ENCODE measurements around the gene PRR5L.

PRR5L gene

GRCh38 chr11:36258730-36259360 is 37.2 kb upstream of the PRR5L start:
- peaks cover 38% of the 10 kb centered on the region for H3K27me3 ChIP-seq (ENCODE audit: low read depth, low read length)
- H3K4me1 ChIP-seq (ENCODE audit: low read length): no peaks in the 10 kb centered on the region
- no peaks in the 10 kb centered on the region for H3K9me3 ChIP-seq (ENCODE audit: insufficient read depth, low read length)
- H3K36me3 ChIP-seq (replicated peaks; ENCODE audit: low read depth, low read length): no peaks in the 10 kb centered on the region
- no peak overlapping the region for H3K4me2 ChIP-seq (ENCODE audit: low read length)
- no peak overlapping the region for H3K4me3 ChIP-seq (ENCODE audit: low read length)
- no peak overlapping the region for H3K27ac ChIP-seq (ENCODE audit: low read length)
- H2AFZ ChIP-seq (ENCODE audit: low read depth, low read length): no peak overlapping the region
- TF ChIP-seq CTCF (IDR thresholded peaks at IDR 0.05; ENCODE audit: low read depth, low read length) (peak; percentile 59), EZH2phosphoT487 (IDR thresholded peaks at IDR 0.05; ENCODE audit: low read depth) (no peak)
- H3K9ac ChIP-seq (ENCODE audit: low read length): no peak overlapping the region
- H3K79me2 ChIP-seq (ENCODE audit: low read length): no peaks in the 10 kb centered on the region
- no peaks in the 10 kb centered on the region for H4K20me1 ChIP-seq (ENCODE audit: insufficient read depth, low read length)

GRCh38 chr11:36261094-36261493 is 35.0 kb upstream of the PRR5L start:
- Histone ChIP-seq H3K4me1 (ENCODE audit: low read length) (no peaks in the 10 kb centered on the region), H2AFZ (ENCODE audit: low read depth, low read length) (no peak overlapping the region), H3K27me3 (ENCODE audit: low read depth, low read length) (peaks cover 47% of the 10 kb centered on the region), H3K4me2 (ENCODE audit: low read length) (no peak overlapping the region), H3K36me3 (replicated peaks; ENCODE audit: low read depth, low read length) (no peaks in the 10 kb centered on the region), H4K20me1 (ENCODE audit: insufficient read depth, low read length) (no peaks in the 10 kb centered on the region), H3K4me3 (ENCODE audit: low read length) (no peak overlapping the region), H3K79me2 (ENCODE audit: low read length) (no peaks in the 10 kb centered on the region), H3K9me3 (ENCODE audit: insufficient read depth, low read length) (no peaks in the 10 kb centered on the region), H3K27ac (ENCODE audit: low read length) (no peak overlapping the region), H3K9ac (ENCODE audit: low read length) (no peak overlapping the region)
- TF ChIP-seq EZH2phosphoT487 (IDR thresholded peaks at IDR 0.05; ENCODE audit: low read depth): no peak
- TF ChIP-seq CTCF (IDR thresholded peaks at IDR 0.05; ENCODE audit: low read depth, low read length): no peak

GRCh38 chr11:36264011-36264972 is 31.8 kb upstream of the PRR5L start:
- Histone ChIP-seq H3K27ac (ENCODE audit: low read length) (no peak overlapping the region), H3K9ac (ENCODE audit: low read length) (no peak overlapping the region), H4K20me1 (ENCODE audit: insufficient read depth, low read length) (no peaks in the 10 kb centered on the region), H3K36me3 (replicated peaks; ENCODE audit: low read depth, low read length) (no peaks in the 10 kb centered on the region), H3K4me1 (ENCODE audit: low read length) (no peaks in the 10 kb centered on the region), H3K4me3 (ENCODE audit: low read length) (no peak overlapping the region), H3K4me2 (ENCODE audit: low read length) (no peak overlapping the region), H2AFZ (ENCODE audit: low read depth, low read length) (no peak overlapping the region), H3K79me2 (ENCODE audit: low read length) (no peaks in the 10 kb centered on the region), H3K9me3 (ENCODE audit: insufficient read depth, low read length) (no peaks in the 10 kb centered on the region), H3K27me3 (ENCODE audit: low read depth, low read length) (peaks cover 46% of the 10 kb centered on the region)
- TF ChIP-seq CTCF (IDR thresholded peaks at IDR 0.05; ENCODE audit: low read depth, low read length) (no peak), EZH2phosphoT487 (IDR thresholded peaks at IDR 0.05; ENCODE audit: low read depth) (no peak)

GRCh38 chr11:36264973-36265344 is 31.1 kb upstream of the PRR5L start:
- Histone ChIP-seq H3K4me1 (ENCODE audit: low read length) (no peaks in the 10 kb centered on the region), H3K79me2 (ENCODE audit: low read length) (no peaks in the 10 kb centered on the region), H3K4me2 (ENCODE audit: low read length) (no peak overlapping the region), H2AFZ (ENCODE audit: low read depth, low read length) (no peak overlapping the region), H3K27me3 (ENCODE audit: low read depth, low read length) (peaks cover 46% of the 10 kb centered on the region), H3K9me3 (ENCODE audit: insufficient read depth, low read length) (no peaks in the 10 kb centered on the region), H3K4me3 (ENCODE audit: low read length) (no peak overlapping the region), H3K27ac (ENCODE audit: low read length) (no peak overlapping the region), H3K36me3 (replicated peaks; ENCODE audit: low read depth, low read length) (no peaks in the 10 kb centered on the region), H4K20me1 (ENCODE audit: insufficient read depth, low read length) (no peaks in the 10 kb centered on the region), H3K9ac (ENCODE audit: low read length) (no peak overlapping the region)
- TF ChIP-seq EZH2phosphoT487 (IDR thresholded peaks at IDR 0.05; ENCODE audit: low read depth) (no peak), CTCF (IDR thresholded peaks at IDR 0.05; ENCODE audit: low read depth, low read length) (no peak)
